Stimulated activated CD4-positive, alpha-beta T cell treated with anti-CD3 and anti-CD28 coated beads, TNF-alpha, amount 100 ng/mL, for 48 hours (primary cell): ENCODE measurements around the gene OBP2B.
"Not testable (repeated sequence)": the region's sequence is repeated elsewhere in the genome, so short reads cannot be mapped to it uniquely, and the experiment has no call there.

Experiments used
- DNase-seq, 3 donors: peaks; one replicate each; pipeline ENCODE4 v3.0.0-alpha.2; 2020; ENCODE audit warnings: low read depth in 3 of 3

The OBP2B gene

GRCh38 chr9:133208880-133209300, at the start of gene OBP2B:
TSS of gene OBP2B (minus strand) at chr9:133209250. CDS start at chr9:133209199, 51 bp downstream.
- not testable (repeated sequence) for DNase-seq

- DNase-seq = no peak
Measured at GRCh38 chr9:133258061-133259015, 49.3 kb upstream of the OBP2B start.

- no peak for DNase-seq
Measured at GRCh38 chr9:133257465-133257956, 48.5 kb upstream of the OBP2B start.

- no peak for DNase-seq
Measured at GRCh38 chr9:133256686-133257091, 47.6 kb upstream of the OBP2B start.

- DNase-seq = no peak
Measured at GRCh38 chr9:133256136-133256461, 47.0 kb upstream of the OBP2B start.

GRCh38 chr9:133255371-133256135, 46.5 kb upstream of the OBP2B start:
- DNase-seq = no peak

GRCh38 chr9:133254471-133254870, 45.4 kb upstream of the OBP2B start:
- no peak for DNase-seq

- no peak for DNase-seq
Measured at GRCh38 chr9:133253268-133253667, 44.2 kb upstream of the OBP2B start.

GRCh38 chr9:133252301-133253020, 43.4 kb upstream of the OBP2B start:
- DNase-seq = no peak

- DNase-seq = no peak
Measured at GRCh38 chr9:133251773-133252172, 42.7 kb upstream of the OBP2B start.

- DNase-seq = not testable (repeated sequence)
Measured at GRCh38 chr9:133251221-133251620, 42.2 kb upstream of the OBP2B start.

GRCh38 chr9:133250741-133251170, 41.7 kb upstream of the OBP2B start:
- DNase-seq = no peak

GRCh38 chr9:133249337-133249736, 40.3 kb upstream of the OBP2B start:
- no peak for DNase-seq

GRCh38 chr9:133248726-133249295, 39.8 kb upstream of the OBP2B start:
- no peak for DNase-seq

GRCh38 chr9:133247632-133248031, 38.6 kb upstream of the OBP2B start:
- DNase-seq = no peak

- no peak for DNase-seq
Measured at GRCh38 chr9:133246991-133247390, 37.9 kb upstream of the OBP2B start.

- DNase-seq = no peak
Measured at GRCh38 chr9:133246562-133246961, 37.5 kb upstream of the OBP2B start.

- no peak for DNase-seq
Measured at GRCh38 chr9:133242991-133243390, 33.9 kb upstream of the OBP2B start.

GRCh38 chr9:133242241-133242640, 33.2 kb upstream of the OBP2B start:
- DNase-seq = no peak

GRCh38 chr9:133239533-133240090, 30.6 kb upstream of the OBP2B start:
- DNase-seq = no peak

- DNase-seq = peak; percentile 54 to 67 (median 61)
Measured at GRCh38 chr9:133238851-133239532, 29.9 kb upstream of the OBP2B start.
